ENCODE measurements around the gene COLQ. TPM values are rescaled to one million over a fixed set of nuclear protein-coding genes. Genes with fewer than 3 reads are reported as not detected.

Gene COLQ
- total RNA-seq, 1 experiment from 2014 or later, result 1.5 TPM

DNA sequence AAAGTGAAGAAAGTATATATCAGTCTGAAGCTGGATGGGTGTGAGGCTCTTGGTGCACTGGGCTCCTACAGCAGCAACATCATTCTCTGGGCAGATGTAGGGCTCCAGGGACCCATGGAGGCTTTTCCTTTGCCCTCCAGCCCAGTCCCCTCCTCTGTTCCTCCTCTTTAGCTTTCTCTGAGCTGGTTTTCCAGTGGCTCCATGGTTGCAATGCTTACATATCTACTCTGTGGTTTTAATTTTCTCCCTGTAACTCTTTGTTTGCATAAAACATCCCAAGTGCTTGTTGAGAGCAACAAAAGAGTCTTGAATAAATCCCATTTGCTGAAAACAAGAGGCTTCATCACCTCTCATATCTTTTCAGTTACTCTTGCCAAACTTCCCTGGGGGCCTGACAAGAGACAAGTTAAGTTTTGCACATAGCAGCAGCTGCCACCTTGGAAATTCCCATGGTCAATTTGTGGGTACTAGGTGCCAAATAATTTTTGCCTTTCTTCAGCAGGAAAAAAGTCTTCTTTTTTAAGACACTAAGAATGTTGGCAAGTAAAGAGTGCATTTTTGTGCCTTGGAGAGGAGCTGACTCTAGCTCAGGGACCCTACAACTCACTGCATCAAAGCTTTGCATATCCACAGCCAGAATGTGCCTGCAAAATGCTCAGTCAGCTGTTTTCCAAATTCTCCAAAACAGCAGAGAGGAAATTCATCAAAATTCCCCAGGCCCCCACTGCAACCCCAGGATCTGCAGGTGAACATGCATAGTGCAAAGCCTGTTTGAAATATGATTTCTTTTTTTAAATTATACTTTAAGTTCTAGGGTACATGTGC lies 41.9 kb downstream of the COLQ start:
- H3K4me1 ChIP-seq (ENCODE audit: insufficient read depth, low read length), result no peaks in the 10 kb centered on the region
- H3K27ac ChIP-seq (ENCODE audit: low read length), result no peak overlapping the region
- no peak overlapping the region for H3K4me3 ChIP-seq (ENCODE audit: low read length)
- POLR2A ChIA-PET (ENCODE audit: unreplicated experiment), result no interaction called here
- H3K9me2 ChIP-seq (replicated peaks; ENCODE audit: low read length), result no peaks in the 10 kb centered on the region
- no peaks in the 10 kb centered on the region for H3K9me3 ChIP-seq (ENCODE audit: low read length)
- no peaks in the 10 kb centered on the region for H3K79me2 ChIP-seq (ENCODE audit: low read length)
- no peaks in the 10 kb centered on the region for H3K36me3 ChIP-seq (ENCODE audit: low read depth, low read length)
- CTCF ChIA-PET, result no interaction called here
- H3F3A ChIP-seq (ENCODE audit: low read length, unreplicated experiment), result no peaks in the 10 kb centered on the region
- H2AFZ ChIP-seq (ENCODE audit: low read length), result no peak overlapping the region
- BruUV-seq (replicated peaks), result no TSS peak
- H4K20me1 ChIP-seq (ENCODE audit: low read length), result no peaks in the 10 kb centered on the region
- DNase-seq (no peak), ATAC-seq (no peak)
- H3K4me2 ChIP-seq (ENCODE audit: low read length), result no peak overlapping the region
- no peaks in the 10 kb centered on the region for H3K27me3 ChIP-seq (ENCODE audit: low read length)
- TF ChIP-seq EZH2 (IDR thresholded peaks at IDR 0.05; ENCODE audit: low read length, unreplicated experiment) (no peak), EZH2phosphoT487 (IDR thresholded peaks at IDR 0.05; ENCODE audit: borderline replicate concordance, low read length) (no peak)
- TF ChIP-seq, protein P1, sequence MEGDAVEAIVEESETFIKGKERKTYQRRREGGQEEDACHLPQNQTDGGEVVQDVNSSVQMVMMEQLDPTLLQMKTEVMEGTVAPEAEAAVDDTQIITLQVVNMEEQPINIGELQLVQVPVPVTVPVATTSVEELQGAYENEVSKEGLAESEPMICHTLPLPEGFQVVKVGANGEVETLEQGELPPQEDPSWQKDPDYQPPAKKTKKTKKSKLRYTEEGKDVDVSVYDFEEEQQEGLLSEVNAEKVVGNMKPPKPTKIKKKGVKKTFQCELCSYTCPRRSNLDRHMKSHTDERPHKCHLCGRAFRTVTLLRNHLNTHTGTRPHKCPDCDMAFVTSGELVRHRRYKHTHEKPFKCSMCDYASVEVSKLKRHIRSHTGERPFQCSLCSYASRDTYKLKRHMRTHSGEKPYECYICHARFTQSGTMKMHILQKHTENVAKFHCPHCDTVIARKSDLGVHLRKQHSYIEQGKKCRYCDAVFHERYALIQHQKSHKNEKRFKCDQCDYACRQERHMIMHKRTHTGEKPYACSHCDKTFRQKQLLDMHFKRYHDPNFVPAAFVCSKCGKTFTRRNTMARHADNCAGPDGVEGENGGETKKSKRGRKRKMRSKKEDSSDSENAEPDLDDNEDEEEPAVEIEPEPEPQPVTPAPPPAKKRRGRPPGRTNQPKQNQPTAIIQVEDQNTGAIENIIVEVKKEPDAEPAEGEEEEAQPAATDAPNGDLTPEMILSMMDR (conservative IDR thresholded peaks at IDR 0.05; ENCODE audit: low read depth, low read length), result no peak
- no peak overlapping the region for H3K9ac ChIP-seq (ENCODE audit: low read length)
- intact Hi-C loops (cut with micrococcal nuclease), result no loop called here

DNA sequence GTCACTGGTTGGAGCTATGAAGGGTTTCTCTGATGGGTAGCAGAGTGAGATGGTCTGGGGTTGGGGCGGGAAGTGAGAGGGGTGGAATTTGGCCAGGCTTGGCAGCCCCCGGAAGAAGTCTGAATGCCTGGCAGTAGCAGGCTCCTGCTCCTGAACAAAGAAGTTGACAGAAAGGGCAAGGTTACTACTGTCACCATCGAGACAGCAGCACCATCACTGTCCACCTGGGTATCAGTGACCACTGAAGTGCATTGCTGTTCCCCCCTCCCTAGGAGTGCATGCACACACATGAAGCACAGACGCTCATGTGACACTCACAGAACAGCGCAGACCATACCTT lies 42.9 kb downstream of the COLQ start:
- DNase-seq (no peak), ATAC-seq (no peak)
- H3K9me3 ChIP-seq (ENCODE audit: low read length), result no peaks in the 10 kb centered on the region
- no peak overlapping the region for H3K4me3 ChIP-seq (ENCODE audit: low read length)
- intact Hi-C loops (cut with micrococcal nuclease), result no loop called here
- no peaks in the 10 kb centered on the region for H3K27me3 ChIP-seq (ENCODE audit: low read length)
- H4K20me1 ChIP-seq (ENCODE audit: low read length), result no peaks in the 10 kb centered on the region
- TF ChIP-seq EZH2 (IDR thresholded peaks at IDR 0.05; ENCODE audit: low read length, unreplicated experiment) (no peak), EZH2phosphoT487 (IDR thresholded peaks at IDR 0.05; ENCODE audit: borderline replicate concordance, low read length) (no peak)
- TF ChIP-seq, protein P1 (conservative IDR thresholded peaks at IDR 0.05; ENCODE audit: low read depth, low read length), result no peak
- no TSS peak for BruUV-seq (replicated peaks)
- H3K79me2 ChIP-seq (ENCODE audit: low read length), result no peaks in the 10 kb centered on the region
- H3K27ac ChIP-seq (ENCODE audit: low read length), result no peak overlapping the region
- no peak overlapping the region for H2AFZ ChIP-seq (ENCODE audit: low read length)
- H3K9ac ChIP-seq (ENCODE audit: low read length), result no peak overlapping the region
- H3K9me2 ChIP-seq (replicated peaks; ENCODE audit: low read length), result no peaks in the 10 kb centered on the region
- no peaks in the 10 kb centered on the region for H3K4me1 ChIP-seq (ENCODE audit: insufficient read depth, low read length)
- no peaks in the 10 kb centered on the region for H3F3A ChIP-seq (ENCODE audit: low read length, unreplicated experiment)
- no peak overlapping the region for H3K4me2 ChIP-seq (ENCODE audit: low read length)
- H3K36me3 ChIP-seq (ENCODE audit: low read depth, low read length), result no peaks in the 10 kb centered on the region
- POLR2A ChIA-PET (ENCODE audit: unreplicated experiment), result no interaction called here
- CTCF ChIA-PET, result no interaction called here

DNA sequence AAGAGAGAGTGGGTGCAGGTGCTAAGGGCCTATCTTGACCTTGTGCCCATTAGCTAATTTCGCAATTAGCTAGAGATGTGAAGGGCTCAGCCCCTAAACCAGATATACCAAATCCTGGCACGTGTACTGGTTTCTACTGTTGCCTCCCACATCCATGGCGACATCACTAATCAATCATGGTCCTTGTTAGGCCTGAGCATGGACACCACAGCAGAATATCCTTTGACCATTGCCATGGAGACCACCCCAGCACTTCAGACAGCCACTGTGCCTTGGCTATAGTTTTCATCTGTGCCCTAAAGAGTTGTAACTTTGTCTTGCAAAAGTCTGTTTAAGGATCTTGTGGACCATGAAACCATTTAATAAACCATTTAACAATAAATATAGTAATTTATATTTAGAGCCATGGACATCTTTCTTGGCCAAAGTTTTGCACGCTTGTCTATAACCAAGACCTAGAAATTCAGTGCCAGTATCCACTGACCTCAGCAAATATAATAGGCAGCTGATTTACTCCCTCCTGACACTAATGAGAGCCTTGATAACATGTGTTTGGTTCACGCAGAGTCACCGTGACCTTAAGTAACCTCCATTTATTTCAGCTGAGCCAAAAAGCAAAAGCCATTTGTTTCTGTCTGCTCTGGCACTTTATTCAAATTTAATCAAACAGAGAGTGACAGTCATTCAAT lies 43.4 kb downstream of the COLQ start:
- H3K4me1 ChIP-seq (ENCODE audit: insufficient read depth, low read length), result no peaks in the 10 kb centered on the region
- ChIA-PET CTCF (no interaction called here), POLR2A (ENCODE audit: unreplicated experiment) (no interaction called here)
- ATAC-seq (no peak), DNase-seq (no peak)
- TF ChIP-seq EZH2phosphoT487 (IDR thresholded peaks at IDR 0.05; ENCODE audit: borderline replicate concordance, low read length), result no peak
- no peak for TF ChIP-seq EZH2 (IDR thresholded peaks at IDR 0.05; ENCODE audit: low read length, unreplicated experiment)
- TF ChIP-seq, protein P1 (conservative IDR thresholded peaks at IDR 0.05; ENCODE audit: low read depth, low read length), result no peak
- H3K36me3 ChIP-seq (ENCODE audit: low read depth, low read length), result no peaks in the 10 kb centered on the region
- H3K9me2 ChIP-seq (replicated peaks; ENCODE audit: low read length), result no peaks in the 10 kb centered on the region
- no peaks in the 10 kb centered on the region for H3K9me3 ChIP-seq (ENCODE audit: low read length)
- no peaks in the 10 kb centered on the region for H4K20me1 ChIP-seq (ENCODE audit: low read length)
- BruUV-seq (replicated peaks), result no TSS peak
- H3F3A ChIP-seq (ENCODE audit: low read length, unreplicated experiment), result no peaks in the 10 kb centered on the region
- no peak overlapping the region for H2AFZ ChIP-seq (ENCODE audit: low read length)
- H3K4me2 ChIP-seq (ENCODE audit: low read length), result no peak overlapping the region
- no peaks in the 10 kb centered on the region for H3K27me3 ChIP-seq (ENCODE audit: low read length)
- no peaks in the 10 kb centered on the region for H3K79me2 ChIP-seq (ENCODE audit: low read length)
- H3K9ac ChIP-seq (ENCODE audit: low read length), result no peak overlapping the region
- H3K4me3 ChIP-seq (ENCODE audit: low read length), result no peak overlapping the region
- intact Hi-C loops (cut with micrococcal nuclease), result no loop called here
- H3K27ac ChIP-seq (ENCODE audit: low read length), result no peak overlapping the region
